Measurements from ENCODE around the gene FUZ. TPM values are rescaled to one million over a fixed set of nuclear protein-coding genes. Genes with fewer than 3 reads are reported as not detected.

FUZ gene
- total RNA-seq, 1 experiment from 2014 or later: 1.1 TPM

- TF ChIP-seq ZBTB33 (IDR thresholded peaks at IDR 0.05; ENCODE audit: extremely low read depth, insufficient replicate concordance, low read length) (no peak), YY1 (IDR thresholded peaks at IDR 0.05; ENCODE audit: extremely low read depth, insufficient replicate concordance, low read depth, low read length) (peak; percentile 38), JUND (IDR thresholded peaks at IDR 0.05) (no peak; the same call in none of the 2 replicates), POLR2AphosphoS5 (IDR thresholded peaks at IDR 0.05; ENCODE audit: low read depth, low read length) (peak; percentile 68; the same call in 1 of the 2 replicates), EZH2 (IDR thresholded peaks at IDR 0.05) (no peak), RAD21 (IDR thresholded peaks at IDR 0.05; ENCODE audit: low read depth) (no peak), FOSL1 (IDR thresholded peaks at IDR 0.05; ENCODE audit: low read depth) (no peak), EZH2phosphoT487 (IDR thresholded peaks at IDR 0.05; ENCODE audit: borderline replicate concordance) (no peak), CBX3 (IDR thresholded peaks at IDR 0.05; ENCODE audit: low read depth) (no peak; the same call in 1 of the 2 replicates), ZNF274 (IDR thresholded peaks at IDR 0.05; ENCODE audit: low read depth, low read length) (no peak), ZFX (IDR thresholded peaks at IDR 0.05) (peak; percentile 93; the same call in 1 of the 2 replicates), SRF (IDR thresholded peaks at IDR 0.05; ENCODE audit: low read depth) (peak; percentile 76), MAX (IDR thresholded peaks at IDR 0.05) (peak; percentile 73; the same call in 1 of the 2 replicates), POLR2A (IDR thresholded peaks at IDR 0.05; ENCODE audit: borderline replicate concordance, extremely low read depth, insufficient read depth, insufficient read length) (peak; percentile 57), ATF3 (IDR thresholded peaks at IDR 0.05) (no peak)
Measured at GRCh38 chr19:49850487-49851342, 37.6 kb upstream of the FUZ start, which contains the start of gene PTOV1 (continued).

Data from HCT116 (cell line).